Pancreas (tissue), 10 donors: Measurements from ENCODE around the gene MAPKBP1. TPM values are rescaled to one million over a fixed set of nuclear protein-coding genes. Genes with fewer than 3 reads are reported as not detected.

Source experiments
- ATAC-seq, 4 donors: fragments of 200-7000 bp; cut with Tn5 transposase; one replicate each; pipeline versions ENCODE4 v1.8.0 to v1.9.1; 2020; ENCODE audit warnings: mild to moderate bottlenecking in 4 of 4, moderate library complexity in 4 of 4
- DNase-seq, 6 donors: peaks; one replicate each; pipeline ENCODE4 v3.0.0-alpha.2; 2020
- FAIRE-seq: peaks from 2 replicates; lab custom pipeline; 2012; peaks lifted over from hg19 to GRCh38; lab: Jason Lieb, UNC
- H3K27ac ChIP-seq, 4 donors: fragments of 200-600 bp; sonication (generic); 1 replicate in 3 of 4; 2 replicates in 1 of 4; pipeline versions ENCODE4 v1.5.0 to v1.8.0; 2020
- H3K27me3 ChIP-seq, 4 donors: fragments of 200-600 bp; one replicate each; pipeline ENCODE4 v1.8.0; 2021
- H3K36me3 ChIP-seq, 3 donors: fragments of 200-600 bp; sonication (generic) in 1 of 3; one replicate each; pipeline versions ENCODE4 v1.5.0 to v1.8.0; 2020 to 2021
- H3K4me1 ChIP-seq, 3 donors: fragments of 200-600 bp; one replicate each; pipeline ENCODE4 v1.8.0; 2021
- H3K4me3 ChIP-seq, 4 donors: fragments of 200-600 bp; sonication (generic) in 2 of 4; one replicate each; pipeline versions ENCODE4 v1.5.0 to v1.8.0; 2020 to 2021
- H3K9me3 ChIP-seq, 4 donors: fragments of 200-600 bp; one replicate each; pipeline ENCODE4 v1.8.0; 2021
- CTCF ChIP-seq, 4 donors: fragments of 200-600 bp; sonication (generic) in 3 of 4; IDR thresholded peaks; one replicate each; pipeline versions ENCODE4 v1.5.0 to v1.8.0; 2021; ENCODE audit warnings: antibody characterized with exemption in 4 of 4
- WGBS, 2 donors: extraction: QIAGEN DNeasy Blood & Tissue Kit; methylation state at CpG; one replicate each; pipeline ENCODE4 v1.1.7; 2013; 5-methylcytosine and 5-hydroxymethylcytosine counted together
- intact Hi-C, 3 donors: fragments of 100-400 bp; cut with DNase I; formaldehyde crosslinking; loops; one replicate each; pipeline versions ENCODE4 v1.11.1 to v1.14.2; 2022
- polyA plus RNA-seq, 2 donors: library from polyadenylated mRNA; stranded (reverse); fragments of 200-250 nt; gene quantifications; one replicate each; pipeline ENCODE4 v1.2.3, GENCODE V29; 2013
- total RNA-seq, 6 donors: library from RNA; stranded (reverse); fragmentation: NEBNext Ultra II Directional in 4 of 6; extraction: Animal tissue kit (Norgen Biotek cat#: 25700) in 4 of 6; gene quantifications; one replicate each; pipeline versions ENCODE4 v1.2.1 to v1.2.4, GENCODE V29; 2021 to 2023
- donor health status: healthy with polysubstance abuse.
- donor health status: DM: no; HTN: no; CAD: no; lungs with moderate emphysema.
- donor health status: DM: no; HTN: no; CAD: no.
- donor health status: control.
- donor health status: control.
- donor health status: Bipolar disorder and iron deficiency.
- donor health status: DM: yes; HTN: yes; CAD: no.
- donor health status: DM: no; HTN: no; CAD: no.
- donor health status: DM: no; HTN: no; CAD: no.
- donor health status: DM: yes; HTN: yes; CAD: no.

Gene MAPKBP1
- total and polyA plus RNA-seq, 8 donors = 5.3 to 19.2 (median 8.9) TPM

GRCh38 chr15:41805711-41806110, 31.4 kb downstream of the MAPKBP1 start:
- Histone ChIP-seq H3K9me3 (no peaks in the 10 kb centered on the region), H3K4me3 (no peak overlapping the region), H3K4me1 (no peaks in the 10 kb centered on the region), H3K27ac (no peak overlapping the region), H3K27me3 (no peaks in the 10 kb centered on the region), H3K36me3 (no peaks in the 10 kb centered on the region)
- intact Hi-C loops = loop anchor here in 1 of 3 donors (10.0 kb wide), 1 partner anchor 201 kb away; no protein-coding TSS in a partner anchor
- DNase-seq (no peak), FAIRE-seq (no peak), ATAC-seq (no peak)
- 82 to 83% methylated on average over 3 of the region's 3 CpGs for WGBS, 2 donors
- no peak for TF ChIP-seq CTCF (IDR thresholded peaks at IDR 0.05)

GRCh38 chr15:41806291-41807181, 32.3 kb downstream of the MAPKBP1 start:
- no peaks in the 10 kb centered on the region for H3K4me1 ChIP-seq
- intact Hi-C loops = loop anchor here in 1 of 3 donors (10.0 kb wide), 1 partner anchor 202 kb away; no protein-coding TSS in a partner anchor
- DNase-seq (peak in 2 of 6 donors; percentile 54), FAIRE-seq (no peak), ATAC-seq (peak; percentile 19 to 65 (median 37))
- WGBS, 2 donors = 78 to 84% methylated on average over 10 of the region's 10 CpGs
- H3K27me3 ChIP-seq = no peaks in the 10 kb centered on the region
- no peak overlapping the region for H3K4me3 ChIP-seq
- H3K9me3 ChIP-seq = no peaks in the 10 kb centered on the region
- no peaks in the 10 kb centered on the region for H3K36me3 ChIP-seq
- no peak overlapping the region for H3K27ac ChIP-seq
- TF ChIP-seq CTCF (IDR thresholded peaks at IDR 0.05) = no peak

GRCh38 chr15:41809121-41809520, 34.8 kb downstream of the MAPKBP1 start:
- no peak for TF ChIP-seq CTCF (IDR thresholded peaks at IDR 0.05)
- ATAC-seq (no peak), DNase-seq (no peak), FAIRE-seq (no peak)
- 91 to 94% methylated on average over 2 of the region's 2 CpGs for WGBS, 2 donors
- no peaks in the 10 kb centered on the region for H3K4me1 ChIP-seq
- H3K27ac ChIP-seq = no peak overlapping the region
- H3K36me3 ChIP-seq = no peaks in the 10 kb centered on the region
- H3K9me3 ChIP-seq = no peaks in the 10 kb centered on the region
- no peaks in the 10 kb centered on the region for H3K27me3 ChIP-seq
- no peak overlapping the region for H3K4me3 ChIP-seq
- intact Hi-C loops = loop anchor here in 1 of 3 donors (10.0 kb wide), 1 partner anchor 204 kb away; no protein-coding TSS in a partner anchor

- intact Hi-C loops = loop anchor here in 2 of 3 donors (5.0 to 10.0 kb wide), 2 partner anchors 37 to 205 kb away; partner anchors contain the start of gene MAPKBP1 (in 1 of the 2)
- Histone ChIP-seq H3K27me3 (no peaks in the 10 kb centered on the region), H3K27ac (no peak overlapping the region), H3K9me3 (no peaks in the 10 kb centered on the region), H3K36me3 (no peaks in the 10 kb centered on the region), H3K4me1 (no peaks in the 10 kb centered on the region), H3K4me3 (no peak overlapping the region)
- no peak for DNase-seq
- no peak for FAIRE-seq
- ATAC-seq = no peak
- WGBS, 2 donors = 78 to 81% methylated on average over 12 of the region's 12 CpGs
- TF ChIP-seq CTCF (IDR thresholded peaks at IDR 0.05) = no peak
These were observed 35.4 kb downstream of the MAPKBP1 start for GRCh38 chr15:41809526-41810220.
